IMR-90 (cell line): ENCODE results near the gene SLC30A1. TPM values are rescaled to one million over a fixed set of nuclear protein-coding genes. Genes with fewer than 3 reads are reported as not detected.

Source experiments
- ATAC-seq: fragments of 200-7000 bp; cut with Tn5 transposase; 2 replicates; pipeline ENCODE4 v1.9.1; 2020; ENCODE audit warnings: low read depth, mild to moderate bottlenecking, moderate library complexity
- BruUV-seq: library from RNA; stranded (reverse); fragments of 400-500 nt; replicated peaks from 2 replicates; lab custom pipeline; 2021; lab: Mats Ljungman, UMichigan
- CTCF ChIA-PET: fragments of 300-600 bp; formaldehyde crosslinking; extraction: SDS; loops from one replicate; lab custom pipeline; 2021; ENCODE audit warnings: antibody characterized with exemption; lab: Yijun Ruan, JAX
- POLR2A ChIA-PET: fragments of 300-600 bp; sonication (Branson Sonifier 250); formaldehyde crosslinking; loops from one replicate; lab custom pipeline; 2022; ENCODE audit warnings: antibody characterized with exemption; ENCODE audit not compliant: unreplicated experiment; lab: Charles Lee
- DNase-seq: peaks from one replicate; pipeline ENCODE4 v3.0.0; 2013
- H2AFZ ChIP-seq: replicated peaks from 2 replicates; pipeline ENCODE3; 2013; ENCODE audit warnings: low read length, mild to moderate bottlenecking; ENCODE audit not compliant: poor library complexity
- H2AK5ac ChIP-seq: 2 replicates; pipeline ENCODE4 v1.6.1; 2013; ENCODE audit warnings: low read depth, low read length, inconsistent platforms
- H2AK9ac ChIP-seq: replicated peaks from 2 replicates; pipeline ENCODE3; 2013; ENCODE audit warnings: mild to moderate bottlenecking, low read depth, low read length, moderate library complexity; ENCODE audit not compliant: poor library complexity
- H2BK120ac ChIP-seq: 2 replicates; pipeline ENCODE4 v1.6.1; 2013; ENCODE audit warnings: low read depth, low read length, inconsistent platforms
- H2BK15ac ChIP-seq: 3 replicates; pipeline ENCODE4 v1.6.1; 2013; ENCODE audit warnings: low read depth, low read length, inconsistent platforms
- H2BK20ac ChIP-seq: 2 replicates; pipeline ENCODE4 v1.6.1; 2013; ENCODE audit warnings: low read depth, mild to moderate bottlenecking, inconsistent platforms, low read length, moderate library complexity
- H2BK5ac ChIP-seq: 2 replicates; pipeline ENCODE4 v1.6.1; 2013; ENCODE audit warnings: mild to moderate bottlenecking, low read depth, low read length, inconsistent platforms; ENCODE audit not compliant: poor library complexity, severe bottlenecking
- H3K14ac ChIP-seq: replicated peaks from 2 replicates; pipeline ENCODE4 v1.6.1; 2013; ENCODE audit warnings: low read depth, low read length, inconsistent platforms
- H3K18ac ChIP-seq: 2 replicates; pipeline ENCODE4 v1.6.1; 2013; ENCODE audit warnings: low read depth, low read length, control low read depth
- H3K23ac ChIP-seq: 2 replicates; pipeline ENCODE4 v1.6.1; 2013; ENCODE audit warnings: low read depth, low read length, inconsistent platforms
- H3K27ac ChIP-seq: 2 replicates; pipeline ENCODE4 v1.5.1; 2013; ENCODE audit warnings: mild to moderate bottlenecking, control low read depth, low read length; ENCODE audit not compliant: insufficient read depth
- H3K27me3 ChIP-seq: 2 replicates; pipeline ENCODE4 v1.6.1; 2013; ENCODE audit warnings: low read length; ENCODE audit not compliant: control insufficient read depth, insufficient read depth
- H3K36me3 ChIP-seq: 2 replicates; pipeline ENCODE4 v1.6.1; 2013; ENCODE audit warnings: low read length, mixed read lengths; ENCODE audit not compliant: control insufficient read depth, insufficient read depth
- H3K4ac ChIP-seq: 2 replicates; pipeline ENCODE4 v1.6.1; 2013; ENCODE audit warnings: low read depth, low read length, inconsistent platforms
- H3K4me1 ChIP-seq: 2 replicates; pipeline ENCODE4 v1.6.1; 2013; ENCODE audit warnings: low read length, mixed read lengths; ENCODE audit not compliant: control insufficient read depth, insufficient read depth
- H3K4me2 ChIP-seq: 2 replicates; pipeline ENCODE4 v1.6.1; 2013; ENCODE audit warnings: low read depth, mild to moderate bottlenecking, control low read depth, low read length, moderate library complexity
- H3K4me3 ChIP-seq: 2 replicates; pipeline ENCODE4 v1.5.1; 2013; ENCODE audit warnings: low read depth, mild to moderate bottlenecking, control low read depth, low read length, moderate library complexity; ENCODE audit not compliant: insufficient read depth
- H3K56ac ChIP-seq: 2 replicates; pipeline ENCODE4 v1.6.1; 2013; ENCODE audit warnings: low read length, inconsistent platforms; ENCODE audit not compliant: insufficient read depth; ENCODE audit errors: extremely low read depth
- H3K79me1 ChIP-seq, 2 experiments: 2 replicates each; pipeline ENCODE4 v1.6.1; 2013; ENCODE audit warnings: low read length in 2 of 2, inconsistent platforms in 1 of 2, low read depth in 1 of 2
- H3K9ac ChIP-seq: 2 replicates; pipeline ENCODE4 v1.6.1; 2013; ENCODE audit warnings: low read depth, low read length, control low read depth
- H3K9me1 ChIP-seq: 2 replicates; pipeline ENCODE4 v1.6.1; 2013; ENCODE audit warnings: low read length, inconsistent platforms; ENCODE audit not compliant: insufficient read depth
- H3K9me3 ChIP-seq: 2 replicates; pipeline ENCODE4 v1.6.1; 2013; ENCODE audit warnings: low read length; ENCODE audit not compliant: control insufficient read depth, insufficient read depth
- H4K20me1 ChIP-seq: 2 replicates; pipeline ENCODE4 v1.6.1; 2013; ENCODE audit warnings: low read length, inconsistent platforms; ENCODE audit not compliant: insufficient read depth
- H4K5ac ChIP-seq: 2 replicates; pipeline ENCODE4 v1.6.1; 2013; ENCODE audit warnings: mild to moderate bottlenecking, low read depth, low read length, control low read depth
- H4K8ac ChIP-seq, 2 experiments: 2 replicates each; pipeline ENCODE4 v1.6.1; 2013; ENCODE audit warnings: low read depth in 2 of 2, low read length in 2 of 2, control low read depth in 1 of 2, inconsistent platforms in 1 of 2
- H4K91ac ChIP-seq: 2 replicates; pipeline ENCODE4 v1.6.1; 2013; ENCODE audit warnings: low read depth, low read length, inconsistent platforms; ENCODE audit not compliant: insufficient read depth
- CEBPB ChIP-seq: IDR thresholded peaks from 2 replicates; pipeline ENCODE4 v1.6.1; 2012; ENCODE audit warnings: low read depth, low read length, improper control_type of control experiment
- CHD1 ChIP-seq: IDR thresholded peaks from 2 replicates; pipeline ENCODE4 v1.6.1; 2012; ENCODE audit warnings: low read depth, low read length, improper control_type of control experiment
- FOS ChIP-seq: fragments of 150-350 bp; IDR thresholded peaks from 2 replicates; pipeline ENCODE4 v1.6.1; 2016; ENCODE audit warnings: low read depth, low read length
- MAZ ChIP-seq: IDR thresholded peaks from 2 replicates; pipeline ENCODE4 v1.6.1; 2012; ENCODE audit warnings: low read depth, mild to moderate bottlenecking, low read length, improper control_type of control experiment, moderate library complexity, borderline replicate concordance
- MXI1 ChIP-seq: IDR thresholded peaks from 2 replicates; pipeline ENCODE4 v1.6.1; 2012; ENCODE audit warnings: low read depth, mild to moderate bottlenecking, low read length, moderate library complexity, borderline replicate concordance
- NFE2L2 ChIP-seq: fragments of 150-350 bp; IDR thresholded peaks from 2 replicates; pipeline ENCODE4 v1.6.1; 2016; ENCODE audit warnings: low read depth, mild to moderate bottlenecking, low read length
- POLR2A ChIP-seq: IDR thresholded peaks from 2 replicates; pipeline ENCODE4 v1.6.1; 2012; ENCODE audit warnings: mild to moderate bottlenecking, low read depth, low read length
- SMC3 ChIP-seq: fragments of 150-350 bp; IDR thresholded peaks from 2 replicates; pipeline ENCODE4 v1.6.1; 2016; ENCODE audit warnings: low read depth, mild to moderate bottlenecking, antibody characterized with exemption, low read length, moderate library complexity
- USF2 ChIP-seq: fragments of 150-350 bp; IDR thresholded peaks from 2 replicates; pipeline ENCODE4 v1.6.1; 2017; ENCODE audit warnings: mild to moderate bottlenecking, antibody characterized with exemption, low read length, low read depth
- WGBS, 2 experiments: methylation state at CpG; one replicate each; pipeline versions ENCODE4 v1.1.5 to v1.1.7; 2013; ENCODE audit warnings: missing lambda C conversion rate in 2 of 2; ENCODE audit not compliant: insufficient read length in 1 of 2; ENCODE audit errors: extremely low coverage in 2 of 2; 5-methylcytosine and 5-hydroxymethylcytosine counted together
- dilution Hi-C: fragments of 300-500 bp; cut with HindIII; formaldehyde crosslinking; loops from one replicate; pipeline ENCODE4 v1.14.3; 2018; ENCODE audit warnings: low sequenced_read_pairs; ENCODE audit not compliant: unreplicated experiment
- in situ Hi-C: fragments of 300-500 bp; cut with MboI; formaldehyde crosslinking; loops from 3 replicates; pipeline ENCODE4 v1.14.3; 2019; ENCODE audit warnings: low sequenced_read_pairs, inconsistent platforms, mixed read lengths
- intact Hi-C: fragments of 100-400 bp; cut with micrococcal nuclease; formaldehyde crosslinking; loops from 2 replicates; pipeline ENCODE4 v1.10.0; 2022
- polyA plus RNA-seq, 3 experiments: library from polyadenylated mRNA; depleted of rRNA; stranded (reverse); fragments of >200 nt; gene quantifications; 2 replicates each; pipeline ENCODE4 v1.2.3, GENCODE V29; 2012; ENCODE audit warnings: low replicate concordance in 1 of 3
- total RNA-seq: library from RNA; depleted of rRNA; stranded (reverse); fragments of >200 nt; gene quantifications from 2 replicates; pipeline ENCODE4 v1.2.3, GENCODE V29; 2012
- TF ChIP-seq, protein P1 (sequence below): fragments of 150-350 bp; IDR thresholded peaks from 2 replicates; pipeline ENCODE4 v1.6.1; 2016; ENCODE audit warnings: low read depth, mild to moderate bottlenecking, low read length, moderate library complexity, borderline replicate concordance

The SLC30A1 gene
- total and polyA plus RNA-seq, 2 of the 4 experiments (the other 2 are of a cell fraction): 5.4 to 8.4 TPM

DNA sequence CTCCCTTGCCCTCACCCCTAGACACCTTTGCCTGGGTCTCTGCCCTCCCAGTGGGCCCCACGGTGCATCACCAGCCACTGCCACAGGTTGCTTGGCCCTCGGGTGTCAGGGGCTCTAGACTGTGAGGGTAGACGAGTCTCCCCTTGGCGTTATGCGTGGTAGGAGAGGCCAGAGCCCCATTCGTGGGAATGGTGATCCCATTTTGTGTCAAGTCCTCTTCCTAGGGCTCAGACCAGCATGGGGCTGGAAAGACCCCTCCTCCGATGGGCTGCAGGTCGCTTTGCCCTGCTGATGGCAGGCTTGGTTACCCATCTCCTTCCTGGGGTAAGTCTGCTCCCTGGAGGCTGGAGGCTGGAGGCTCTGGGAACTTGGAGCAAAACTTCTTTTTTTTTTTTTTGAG is 42.4 kb downstream of the SLC30A1 start:
- H3K18ac ChIP-seq: no peak overlapping the region
- H3K4me1 ChIP-seq: no peaks in the 10 kb centered on the region
- no peaks in the 10 kb centered on the region for H3K36me3 ChIP-seq
- in situ Hi-C loops: no loop called here
- no peak for TF ChIP-seq CEBPB
- TF ChIP-seq CHD1: no peak
- no peak for TF ChIP-seq SMC3
- TF ChIP-seq MAZ: no peak
- TF ChIP-seq MXI1: no peak
- TF ChIP-seq POLR2A: no peak
- TF ChIP-seq NFE2L2: no peak
- TF ChIP-seq FOS: no peak
- TF ChIP-seq, protein P1, sequence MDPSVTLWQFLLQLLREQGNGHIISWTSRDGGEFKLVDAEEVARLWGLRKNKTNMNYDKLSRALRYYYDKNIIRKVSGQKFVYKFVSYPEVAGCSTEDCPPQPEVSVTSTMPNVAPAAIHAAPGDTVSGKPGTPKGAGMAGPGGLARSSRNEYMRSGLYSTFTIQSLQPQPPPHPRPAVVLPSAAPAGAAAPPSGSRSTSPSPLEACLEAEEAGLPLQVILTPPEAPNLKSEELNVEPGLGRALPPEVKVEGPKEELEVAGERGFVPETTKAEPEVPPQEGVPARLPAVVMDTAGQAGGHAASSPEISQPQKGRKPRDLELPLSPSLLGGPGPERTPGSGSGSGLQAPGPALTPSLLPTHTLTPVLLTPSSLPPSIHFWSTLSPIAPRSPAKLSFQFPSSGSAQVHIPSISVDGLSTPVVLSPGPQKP: no peak
- TF ChIP-seq USF2: no peak
- dilution Hi-C loops: no loop called here
- ChIA-PET CTCF (no interaction called here), POLR2A (no interaction called here)
- no peak overlapping the region for H3K4ac ChIP-seq
- H3K9me1 ChIP-seq: no peaks in the 10 kb centered on the region
- intact Hi-C loops: no loop called here
- H3K4me2 ChIP-seq: no peak overlapping the region
- no peaks in the 10 kb centered on the region; the same call in 1 of the 2 replicates for H3K27me3 ChIP-seq
- no peak overlapping the region for H3K56ac ChIP-seq
- no peak overlapping the region for H4K5ac ChIP-seq
- H3K9me3 ChIP-seq: no peaks in the 10 kb centered on the region
- H2AK5ac ChIP-seq: no peak overlapping the region
- H4K8ac ChIP-seq: no peak overlapping the region
- H2AFZ ChIP-seq: no peak overlapping the region
- no peak overlapping the region for H2BK5ac ChIP-seq
- no peak overlapping the region for H3K23ac ChIP-seq
- no peak overlapping the region for H4K91ac ChIP-seq
- H3K4me3 ChIP-seq: no peak overlapping the region
- no peaks in the 10 kb centered on the region for H4K20me1 ChIP-seq
- no peak overlapping the region for H2AK9ac ChIP-seq
- H2BK15ac ChIP-seq: no peak overlapping the region
- no TSS peak for BruUV-seq
- H2BK120ac ChIP-seq: no peak overlapping the region
- no peaks in the 10 kb centered on the region for H3K79me1 ChIP-seq
- no peak overlapping the region for H2BK20ac ChIP-seq
- H3K9ac ChIP-seq: no peak overlapping the region
- ATAC-seq (no peak), DNase-seq (no peak)
- no peak overlapping the region for H3K14ac ChIP-seq
- WGBS, 2 experiments: 61% methylated on average over 4 of the region's 8 CpGs; no CpG with 5 or more reads in 1 of the 2 experiments
- no peak overlapping the region for H3K27ac ChIP-seq
